Neural cell (in vitro differentiated cells): ENCODE data around the gene ACKR4. TPM values are rescaled to one million over a fixed set of nuclear protein-coding genes. Genes with fewer than 3 reads are reported as not detected.
"Not testable (repeated sequence)": the region's sequence is repeated elsewhere in the genome, so short reads cannot be mapped to it uniquely, and the experiment has no call there.

Experiments
- H2AFZ ChIP-seq: fragments of 200-600, 300-800 bp; sonication (generic), shearing (Covaris generic); 2 replicates; pipeline ENCODE4 v1.6.0; 2014; ENCODE audit warnings: low read depth, mild to moderate bottlenecking, antibody characterized with exemption, low read length, moderate library complexity
- H3F3A ChIP-seq: fragments of 200-600 bp; shearing (Covaris generic); 2 replicates; pipeline ENCODE4 v1.6.1; 2016; ENCODE audit warnings: mild to moderate bottlenecking, moderate library complexity, mixed read lengths, antibody characterized with exemption, low read length; ENCODE audit not compliant: insufficient read depth, poor library complexity, severe bottlenecking
- H3K27ac ChIP-seq: fragments of 200-600, 300-800 bp; sonication (generic), shearing (Covaris generic); 2 replicates; pipeline ENCODE4 v1.5.1; 2014; ENCODE audit warnings: mild to moderate bottlenecking, low read length, moderate library complexity
- H3K27me3 ChIP-seq: fragments of 300-800, 200-600 bp; sonication (generic), shearing (Covaris generic); 2 replicates; pipeline ENCODE4 v1.6.0; 2014; ENCODE audit warnings: mild to moderate bottlenecking, low read depth, low read length, moderate library complexity; ENCODE audit not compliant: insufficient read depth
- H3K36me3 ChIP-seq: fragments of 300-800, 200-600 bp; sonication (generic), shearing (Covaris generic); 2 replicates; pipeline ENCODE4 v1.5.1; 2014; ENCODE audit warnings: mild to moderate bottlenecking, antibody characterized with exemption, low read length, moderate library complexity; ENCODE audit not compliant: insufficient read depth
- H3K4me2 ChIP-seq: fragments of 300-800, 200-600 bp; sonication (generic), shearing (Covaris generic); 2 replicates; pipeline ENCODE4 v1.6.0; 2014; ENCODE audit warnings: mild to moderate bottlenecking, low read length
- H3K4me3 ChIP-seq: fragments of 300-800, 200-600 bp; sonication (generic), shearing (Covaris generic); 2 replicates; pipeline ENCODE4 v1.5.1; 2014; ENCODE audit warnings: mild to moderate bottlenecking, low read length, moderate library complexity
- H3K79me2 ChIP-seq: fragments of 200-600 bp; shearing (Covaris generic); replicated peaks from 2 replicates; pipeline ENCODE4 v1.6.0; 2014; ENCODE audit warnings: mild to moderate bottlenecking, low read length, moderate library complexity; ENCODE audit not compliant: insufficient read depth
- H3K9ac ChIP-seq: fragments of 300-800, 200-600 bp; sonication (generic), shearing (Covaris generic); 2 replicates; pipeline ENCODE4 v1.6.1; 2016; ENCODE audit warnings: mild to moderate bottlenecking, low read length, mixed read lengths
- H3K9me2 ChIP-seq: fragments of 200-600 bp; shearing (Covaris generic); 2 replicates; pipeline ENCODE4 v1.6.1; 2016; ENCODE audit warnings: mild to moderate bottlenecking, low read length, mixed read lengths; ENCODE audit not compliant: insufficient read depth
- H3K9me3 ChIP-seq: fragments of 200-600, 300-800 bp; sonication (generic), shearing (Covaris generic); 2 replicates; pipeline ENCODE4 v1.6.1; 2016; ENCODE audit warnings: mild to moderate bottlenecking, mixed run types, low read length, moderate library complexity, mixed read lengths
- H4K20me1 ChIP-seq: fragments of 200-600 bp; shearing (Covaris generic); 2 replicates; pipeline ENCODE4 v1.6.1; 2016; ENCODE audit warnings: mild to moderate bottlenecking, mixed run types; ENCODE audit not compliant: insufficient read depth
- CTCF ChIP-seq: fragments of 450-650 bp; IDR thresholded peaks from 2 replicates; pipeline ENCODE4 v1.5.1; 2014; ENCODE audit warnings: antibody characterized with exemption, mild to moderate bottlenecking, moderate library complexity; ENCODE audit not compliant: poor library complexity, severe bottlenecking
- EP300 ChIP-seq: fragments of 450-650 bp; conservative IDR thresholded peaks from 2 replicates; pipeline ENCODE4 v1.6.1; 2014; ENCODE audit warnings: antibody characterized with exemption, mild to moderate bottlenecking, moderate library complexity; ENCODE audit not compliant: poor library complexity, severe bottlenecking
- EZH2 ChIP-seq: fragments of 200-600, 300-800 bp; shearing (Covaris generic), sonication (generic); IDR thresholded peaks from 2 replicates; pipeline ENCODE4 v1.6.1; 2014; ENCODE audit warnings: antibody characterized with exemption, low read length, borderline replicate concordance, mild to moderate bottlenecking; ENCODE audit not compliant: insufficient read depth, poor library complexity, severe bottlenecking
- MXI1 ChIP-seq: fragments of 450-650 bp; conservative IDR thresholded peaks from 2 replicates; pipeline ENCODE4 v1.6.1; 2014; ENCODE audit warnings: antibody characterized with exemption, mild to moderate bottlenecking; ENCODE audit not compliant: poor library complexity, severe bottlenecking
- POLR2AphosphoS5 ChIP-seq: IDR thresholded peaks from 2 replicates; pipeline ENCODE4 v1.6.1; 2012
- RAD21 ChIP-seq: fragments of 450-650 bp; conservative IDR thresholded peaks from 2 replicates; pipeline ENCODE4 v1.6.1; 2014; ENCODE audit warnings: antibody characterized with exemption, mild to moderate bottlenecking, moderate library complexity
- REST ChIP-seq: IDR thresholded peaks from 2 replicates; pipeline ENCODE4 v1.6.1; 2012; ENCODE audit warnings: borderline replicate concordance
- SMC3 ChIP-seq: fragments of 450-650 bp; conservative IDR thresholded peaks from 2 replicates; pipeline ENCODE4 v1.6.1; 2014; ENCODE audit warnings: antibody characterized with exemption, mild to moderate bottlenecking, moderate library complexity; ENCODE audit not compliant: poor library complexity
- TAF1 ChIP-seq: IDR thresholded peaks from 2 replicates; pipeline ENCODE4 v1.6.1; 2012; ENCODE audit warnings: low read depth
- polyA plus RNA-seq: library from polyadenylated mRNA; depleted of rRNA; stranded (reverse); fragments of >200 nt; gene quantifications from 2 replicates; pipeline ENCODE4 v1.2.3, GENCODE V29; 2014

Gene ACKR4
- polyA plus RNA-seq, 1 donor from 2014 or later: not detected

GRCh38 chr3:132555306-132556035, 41.6 kb upstream of the ACKR4 start:
- no peak for TF ChIP-seq EP300
- TF ChIP-seq MXI1: no peak
- TF ChIP-seq REST: no peak
- no peak for TF ChIP-seq POLR2AphosphoS5
- TF ChIP-seq RAD21: no peak
- TF ChIP-seq EZH2: no peak
- TF ChIP-seq SMC3: no peak
- no peak for TF ChIP-seq CTCF
- TF ChIP-seq TAF1: no peak
- H3K9me3 ChIP-seq: no peaks in the 10 kb centered on the region
- H4K20me1 ChIP-seq: no peaks in the 10 kb centered on the region
- H3K27ac ChIP-seq: no peak overlapping the region
- H3K36me3 ChIP-seq: no peaks in the 10 kb centered on the region
- H3F3A ChIP-seq: no peaks in the 10 kb centered on the region
- H3K4me3 ChIP-seq: no peak overlapping the region
- no peaks in the 10 kb centered on the region for H3K27me3 ChIP-seq
- H3K4me2 ChIP-seq: no peak overlapping the region
- H3K9me2 ChIP-seq: no peaks in the 10 kb centered on the region
- H3K9ac ChIP-seq: no peak overlapping the region
- H2AFZ ChIP-seq: no peak overlapping the region
- H3K79me2 ChIP-seq: no peaks in the 10 kb centered on the region

GRCh38 chr3:132556036-132556386, 41.1 kb upstream of the ACKR4 start:
- H3K79me2 ChIP-seq, H3K9me3 ChIP-seq, H3K4me3 ChIP-seq, H2AFZ ChIP-seq, H3K27ac ChIP-seq, H3K4me2 ChIP-seq, H4K20me1 ChIP-seq, H3K36me3 ChIP-seq, H3K9me2 ChIP-seq, H3K9ac ChIP-seq, H3K27me3 ChIP-seq, H3F3A ChIP-seq: not testable (repeated sequence)
